ENCODE measurements around the gene ANKS1B.
"Not testable (repeated sequence)": the region's sequence is repeated elsewhere in the genome, so short reads cannot be mapped to it uniquely, and the experiment has no call there.

Gene ANKS1B

DNA sequence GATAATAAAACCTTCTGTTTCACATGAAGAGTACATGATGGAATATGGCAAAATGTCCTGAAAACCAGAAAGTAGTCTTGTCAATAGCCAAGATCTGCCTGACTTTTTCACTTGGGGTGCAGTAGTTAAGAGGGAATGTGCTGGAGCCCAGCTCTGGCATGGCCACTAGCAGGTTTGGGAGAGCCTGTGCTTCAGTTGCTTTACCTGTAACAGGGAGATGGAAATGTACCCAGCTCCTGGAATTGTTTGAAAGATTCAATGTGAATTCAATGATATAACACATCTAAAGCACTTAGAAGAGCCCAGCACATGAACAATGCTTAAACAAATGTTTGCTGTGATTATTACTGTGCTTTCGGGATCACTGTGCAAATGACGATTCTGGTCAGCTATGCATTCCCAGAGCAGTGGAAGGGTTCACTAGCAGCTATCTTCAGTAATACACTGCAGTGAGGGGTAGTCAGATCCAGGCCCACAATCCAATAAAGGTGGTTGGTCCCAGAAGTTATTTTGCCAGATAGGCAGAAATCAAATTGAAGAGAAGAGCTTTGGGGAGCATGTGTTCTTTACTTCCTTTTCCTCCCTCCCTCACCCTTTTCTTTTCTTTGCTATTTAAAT is 1114.7 kb downstream of the ANKS1B start:
- intact Hi-C loops (cut with DNase I) = no loop called here
- peak in 1 of 10 donors; percentile 55 for DNase-seq

DNA sequence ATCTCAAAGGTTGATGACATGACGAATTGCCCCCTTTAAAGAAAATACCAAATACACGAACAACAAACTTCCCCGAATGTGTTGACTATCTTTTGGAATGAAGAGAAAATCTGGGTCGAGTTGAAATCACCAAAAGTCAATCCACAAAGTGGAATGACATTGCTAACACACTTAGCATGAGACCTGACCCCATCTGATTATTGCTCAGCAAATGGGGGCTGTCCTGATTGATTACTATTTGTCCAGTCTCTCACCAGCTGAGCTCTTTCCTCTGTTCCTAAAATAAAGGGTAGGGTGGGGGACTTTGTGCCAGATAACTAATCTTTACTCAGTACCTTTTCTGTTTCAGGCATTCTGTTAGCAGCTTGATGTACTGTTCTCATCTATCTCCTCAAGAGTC is 1116.2 kb downstream of the ANKS1B start:
- DNase-seq = no peak
- intact Hi-C loops (cut with DNase I) = no loop called here

DNA sequence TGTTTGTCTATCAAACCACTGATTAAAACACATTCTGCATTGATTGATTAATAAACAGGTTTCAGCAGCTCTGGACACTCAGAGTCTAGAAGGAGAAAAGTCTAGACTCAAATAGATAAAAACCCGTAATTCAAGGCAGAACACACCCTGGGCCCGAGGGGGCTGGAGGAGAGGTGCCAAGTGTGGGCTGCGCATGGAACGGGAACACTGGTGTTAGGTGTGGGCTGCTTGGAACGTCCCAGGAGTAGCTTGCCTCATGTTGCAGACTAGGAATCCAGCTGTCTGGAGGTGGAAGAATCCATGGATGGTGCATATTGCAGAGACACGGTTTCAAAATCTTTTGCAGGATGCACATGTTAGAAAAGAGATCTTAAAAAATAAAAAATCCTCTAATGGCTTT is 1116.7 kb downstream of the ANKS1B start:
- intact Hi-C loops (cut with DNase I) = no loop called here
- peak in 8 of 10 donors; percentile 50 to 93 (median 67) for DNase-seq

DNA sequence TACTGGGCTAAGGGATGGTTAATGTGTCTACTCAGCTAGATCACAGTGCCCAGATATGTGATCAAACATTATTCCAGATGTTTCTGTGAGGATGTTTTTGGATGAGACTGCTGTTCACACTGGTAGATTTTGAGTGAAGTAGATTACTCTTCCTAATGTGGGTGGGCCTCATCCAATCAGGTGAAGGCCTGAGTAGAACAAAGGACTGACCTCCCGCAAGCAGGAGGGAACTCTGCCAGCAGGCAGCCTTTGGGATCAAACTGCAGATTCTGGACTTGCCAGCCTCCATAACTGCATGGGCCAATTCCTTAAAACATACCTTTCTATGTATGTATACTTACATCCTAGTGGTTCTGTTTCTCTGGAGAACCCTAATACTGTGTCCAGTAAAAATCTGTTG is 1120.4 kb downstream of the ANKS1B start:
- DNase-seq = no peak
- intact Hi-C loops (cut with DNase I) = no loop called here

GRCh38 chr12:98863167-98863566 is 1121.6 kb downstream of the ANKS1B start:
- DNase-seq = peak in 1 of 10 donors; percentile 17
- intact Hi-C loops (cut with DNase I) = no loop called here

DNA sequence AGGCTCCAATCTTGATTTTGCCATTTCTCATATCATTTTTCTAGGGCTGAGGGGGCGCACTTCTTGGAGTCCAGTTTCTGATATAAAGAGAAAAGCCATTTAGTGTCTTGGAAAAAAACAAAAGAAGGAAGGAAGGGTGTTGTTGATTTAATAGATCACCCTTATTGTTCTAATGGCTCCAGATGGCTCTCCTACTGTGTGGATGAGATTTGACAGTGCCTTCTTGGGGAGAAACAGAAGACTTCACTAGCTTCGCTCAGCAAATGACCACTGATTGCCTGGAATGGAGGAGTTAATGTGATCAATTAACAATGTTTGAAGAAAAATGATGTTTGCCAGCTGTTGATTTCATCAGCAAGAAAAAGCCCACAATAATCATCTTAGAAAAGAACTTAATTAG is 1123.5 kb downstream of the ANKS1B start:
- no peak for DNase-seq

DNA sequence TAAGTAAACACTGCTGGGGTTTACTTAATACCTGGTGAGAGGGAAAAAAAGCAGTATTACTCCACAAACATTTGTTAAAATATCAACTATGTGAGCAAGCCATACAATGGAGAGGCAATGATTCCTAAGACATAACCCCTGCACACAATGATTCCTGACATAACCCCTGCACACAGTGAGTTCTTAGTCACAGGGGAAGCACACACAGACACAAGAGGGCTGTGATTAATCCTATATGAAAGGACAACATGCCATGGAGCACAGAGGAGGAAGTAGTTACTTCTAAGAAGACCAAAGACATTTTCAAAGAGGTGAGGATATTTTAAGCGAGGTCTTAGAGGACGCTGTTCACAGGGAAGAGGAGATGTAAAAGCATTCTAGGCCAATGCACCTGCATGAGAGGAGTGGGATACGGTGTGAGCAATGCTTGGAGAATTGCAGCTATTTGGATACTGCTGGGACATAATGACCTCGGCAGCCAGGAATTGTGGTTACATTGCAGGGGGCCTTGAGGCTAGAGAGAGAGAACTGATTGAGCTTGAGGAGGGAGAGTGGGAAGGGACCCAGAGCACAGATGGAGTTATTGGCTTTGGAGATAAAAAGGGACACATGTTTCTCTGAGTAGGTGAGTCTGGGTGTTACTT is 1127.7 kb downstream of the ANKS1B start:
- no peak for DNase-seq
- intact Hi-C loops (cut with DNase I) = no loop called here

More for the DNA sequence above, 1123.5 kb downstream of the ANKS1B start:
- intact Hi-C loops (cut with DNase I) = no loop called here

DNA sequence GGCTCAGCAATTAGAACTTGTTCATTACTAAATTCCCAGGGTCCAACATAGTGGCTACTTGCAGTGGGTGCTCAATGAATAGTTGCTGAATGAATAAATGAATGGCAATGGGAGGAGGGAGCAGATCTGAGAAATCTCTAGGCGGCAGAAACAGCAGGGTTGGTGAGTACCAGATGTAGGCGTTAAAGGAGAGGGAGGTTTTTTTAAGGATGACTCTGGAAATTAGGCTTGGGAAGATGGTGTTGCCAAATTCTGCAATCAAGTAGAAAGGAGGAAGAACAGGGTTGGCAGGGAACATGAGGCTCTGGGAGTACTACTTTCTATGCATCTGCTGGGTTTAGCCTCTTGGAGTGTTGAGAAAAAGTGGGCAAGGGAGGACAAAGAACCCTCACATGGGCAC is 1132.6 kb downstream of the ANKS1B start:
- intact Hi-C loops (cut with DNase I) = no loop called here
- DNase-seq = no peak

- no peak for DNase-seq
- intact Hi-C loops (cut with DNase I) = no loop called here
Observed at GRCh38 chr12:98847242-98847641, 1137.5 kb downstream of the ANKS1B start.

- intact Hi-C loops (cut with DNase I) = no loop called here
- no peak for DNase-seq
Observed at GRCh38 chr12:98845957-98846356, 1138.8 kb downstream of the ANKS1B start.

- intact Hi-C loops (cut with DNase I) = no loop called here
- DNase-seq = no peak
Observed at GRCh38 chr12:98840325-98840724, 1144.4 kb downstream of the ANKS1B start.

DNA sequence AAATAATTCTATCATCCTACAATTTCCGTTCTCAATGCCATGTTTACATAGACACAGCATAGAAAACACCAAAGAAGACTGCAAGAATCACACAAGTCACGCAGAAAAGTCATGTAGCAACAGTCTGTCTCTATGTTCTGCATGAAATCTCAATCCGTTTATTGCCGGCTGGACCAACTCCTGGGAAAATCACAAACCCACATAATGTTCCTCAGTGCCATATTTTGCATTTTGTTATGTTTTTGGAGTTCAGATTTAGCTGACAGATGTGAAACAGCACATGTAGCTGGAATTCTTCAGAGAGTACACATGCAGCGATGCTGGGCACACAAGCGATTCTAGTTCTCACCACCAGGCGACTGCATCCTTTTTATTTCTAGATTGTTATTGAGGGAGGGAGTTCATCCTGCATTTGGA is 1146.5 kb downstream of the ANKS1B start:
- peak in 7 of 10 donors; percentile 36 to 69 (median 42) for DNase-seq
- intact Hi-C loops (cut with DNase I) = no loop called here

DNA sequence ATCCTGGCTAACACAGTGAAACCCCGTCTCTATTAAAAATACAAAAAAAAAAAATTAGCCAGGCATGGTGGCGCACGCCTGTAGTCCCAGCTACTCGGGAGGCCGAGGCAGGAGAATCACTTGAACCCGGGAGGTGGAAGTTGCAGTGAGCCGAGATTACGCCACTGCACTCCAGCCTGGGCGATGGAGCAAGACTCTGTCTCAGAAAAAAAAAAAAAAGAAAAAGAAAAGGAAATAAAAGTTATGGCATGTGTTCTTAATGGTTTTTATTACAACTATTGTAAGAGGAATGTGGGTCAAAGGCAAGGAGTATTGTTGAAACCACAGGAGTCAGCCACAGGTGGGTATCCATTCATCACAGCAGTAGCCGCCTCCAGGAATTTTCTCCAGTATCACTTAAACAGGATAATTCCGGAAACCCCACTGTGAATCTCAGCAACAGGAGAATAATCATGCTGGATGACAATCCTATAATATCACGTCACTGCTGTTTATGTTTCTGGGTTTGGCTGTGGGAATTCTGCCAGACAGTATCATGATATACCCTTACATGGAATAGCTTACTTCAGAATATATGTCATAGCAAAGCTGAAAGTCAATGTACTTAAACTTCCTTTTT is 1147.5 kb downstream of the ANKS1B start:
- intact Hi-C loops (cut with DNase I); DNase-seq: not testable (repeated sequence)

DNA sequence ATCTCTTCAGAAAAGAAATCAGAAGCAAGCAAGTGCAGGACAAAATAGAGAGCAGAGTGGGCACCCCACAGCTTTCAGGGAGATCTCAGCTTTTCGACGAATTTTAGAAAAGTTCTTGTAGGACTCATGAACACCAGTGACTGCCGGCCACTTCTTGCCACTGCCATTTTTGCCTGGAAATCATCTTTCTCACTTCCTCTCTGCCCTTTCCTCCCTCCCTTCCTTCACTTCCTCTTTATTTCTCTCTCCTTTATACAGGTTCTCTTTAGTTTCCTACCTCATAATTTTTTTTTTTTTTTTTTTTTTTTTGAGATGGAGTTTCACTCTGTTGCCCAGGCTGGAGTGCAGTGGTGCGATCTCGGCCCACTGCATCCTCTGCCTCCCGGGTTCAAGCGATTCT is 1154.1 kb downstream of the ANKS1B start:
- DNase-seq = no peak
- intact Hi-C loops (cut with DNase I) = no loop called here

- DNase-seq = no peak
- intact Hi-C loops (cut with DNase I) = no loop called here
Observed at GRCh38 chr12:98828802-98829600, 1155.7 kb downstream of the ANKS1B start.

DNA sequence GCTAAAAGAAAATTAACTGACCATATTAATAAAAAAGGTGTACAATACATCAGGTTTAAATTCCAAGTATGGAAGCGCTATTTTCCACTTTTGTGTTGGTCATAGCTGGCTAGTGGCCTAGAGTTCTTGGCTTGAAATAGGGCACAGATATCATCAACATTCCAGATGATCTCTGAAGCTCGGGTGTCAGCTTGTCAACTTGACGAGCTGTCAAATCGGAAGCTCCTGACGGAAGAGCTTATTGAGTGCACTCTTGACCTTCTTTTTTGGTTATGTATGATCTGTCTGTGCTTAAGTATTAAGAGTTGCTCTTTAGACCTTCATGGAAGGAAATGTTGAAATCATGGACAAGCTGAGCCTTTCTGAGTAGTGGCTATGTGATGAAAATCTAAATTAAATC is 1161.7 kb downstream of the ANKS1B start:
- intact Hi-C loops (cut with DNase I) = no loop called here
- DNase-seq = no peak

- intact Hi-C loops (cut with DNase I) = no loop called here
- DNase-seq = no peak
Observed at GRCh38 chr12:98821866-98822265, 1162.9 kb downstream of the ANKS1B start.

GRCh38 chr12:98821232-98821631 is 1163.5 kb downstream of the ANKS1B start:
- DNase-seq = peak in 1 of 10 donors; percentile 82
- intact Hi-C loops (cut with DNase I) = no loop called here

DNA sequence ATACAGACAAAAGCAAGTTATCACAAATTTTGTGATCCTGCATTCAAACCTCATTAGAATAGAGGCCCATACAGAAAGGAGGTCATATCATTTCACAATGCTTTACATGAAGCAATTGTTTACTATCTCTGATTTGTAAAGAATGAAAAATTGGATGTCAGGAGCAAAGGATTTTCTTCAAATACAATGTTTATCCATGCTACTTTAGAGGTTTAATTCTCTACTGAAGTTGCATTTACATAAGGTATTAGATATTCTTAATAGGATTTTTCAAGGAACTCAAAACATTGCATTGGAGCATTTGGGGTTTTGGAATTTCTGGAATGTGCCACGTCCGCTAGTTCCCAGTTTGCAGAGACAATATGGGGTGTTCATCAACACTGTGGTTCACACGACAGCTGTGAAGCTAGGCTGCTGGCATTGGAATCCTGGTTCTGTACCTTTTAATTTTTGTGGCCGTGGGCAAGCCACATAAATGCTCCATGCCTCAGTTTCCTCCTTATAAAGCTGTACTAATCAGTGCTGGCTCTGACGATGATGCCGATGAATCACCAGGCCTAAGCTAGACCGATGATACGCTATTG is 1164.8 kb downstream of the ANKS1B start:
- intact Hi-C loops (cut with DNase I) = no loop called here
- DNase-seq = no peak

GRCh38 chr12:98819071-98819470 is 1165.7 kb downstream of the ANKS1B start:
- intact Hi-C loops (cut with DNase I) = no loop called here
- DNase-seq = no peak

GRCh38 chr12:98818239-98818638 is 1166.5 kb downstream of the ANKS1B start:
- intact Hi-C loops (cut with DNase I) = no loop called here
- no peak for DNase-seq

Data from posterior cingulate gyrus (tissue), 11 donors.